Measurements from ENCODE around the gene CDH4. TPM values are rescaled to one million over a fixed set of nuclear protein-coding genes. Genes with fewer than 3 reads are reported as not detected.

Gene CDH4
- total RNA-seq, 1 donor from 2014 or later = 8.3 TPM

- Mint-ChIP-seq H3K27me3 (peaks cover 3% of the 10 kb centered on the region), H3K27ac (no peak overlapping the region), H3K4me3 (no peak overlapping the region), H3K4me1 (ENCODE audit: unreplicated experiment) (peaks cover 5% of the 10 kb centered on the region), H3K9me3 (no peaks in the 10 kb centered on the region), H3K36me3 (no peaks in the 10 kb centered on the region)
- DNase-seq (ENCODE audit: extremely low spot score, unreplicated experiment) = no peak
- TF ChIP-seq, protein P1, sequence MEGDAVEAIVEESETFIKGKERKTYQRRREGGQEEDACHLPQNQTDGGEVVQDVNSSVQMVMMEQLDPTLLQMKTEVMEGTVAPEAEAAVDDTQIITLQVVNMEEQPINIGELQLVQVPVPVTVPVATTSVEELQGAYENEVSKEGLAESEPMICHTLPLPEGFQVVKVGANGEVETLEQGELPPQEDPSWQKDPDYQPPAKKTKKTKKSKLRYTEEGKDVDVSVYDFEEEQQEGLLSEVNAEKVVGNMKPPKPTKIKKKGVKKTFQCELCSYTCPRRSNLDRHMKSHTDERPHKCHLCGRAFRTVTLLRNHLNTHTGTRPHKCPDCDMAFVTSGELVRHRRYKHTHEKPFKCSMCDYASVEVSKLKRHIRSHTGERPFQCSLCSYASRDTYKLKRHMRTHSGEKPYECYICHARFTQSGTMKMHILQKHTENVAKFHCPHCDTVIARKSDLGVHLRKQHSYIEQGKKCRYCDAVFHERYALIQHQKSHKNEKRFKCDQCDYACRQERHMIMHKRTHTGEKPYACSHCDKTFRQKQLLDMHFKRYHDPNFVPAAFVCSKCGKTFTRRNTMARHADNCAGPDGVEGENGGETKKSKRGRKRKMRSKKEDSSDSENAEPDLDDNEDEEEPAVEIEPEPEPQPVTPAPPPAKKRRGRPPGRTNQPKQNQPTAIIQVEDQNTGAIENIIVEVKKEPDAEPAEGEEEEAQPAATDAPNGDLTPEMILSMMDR (conservative IDR thresholded peaks at IDR 0.05) = no peak
Observed at GRCh38 chr20:61795669-61796630, 543.9 kb downstream of the CDH4 start.

- Mint-ChIP-seq H3K4me1 (ENCODE audit: unreplicated experiment) (peaks cover 5% of the 10 kb centered on the region), H3K36me3 (no peaks in the 10 kb centered on the region), H3K27me3 (peaks cover 5% of the 10 kb centered on the region), H3K9me3 (no peaks in the 10 kb centered on the region), H3K4me3 (no peak overlapping the region), H3K27ac (no peak overlapping the region)
- no peak for DNase-seq (ENCODE audit: extremely low spot score, unreplicated experiment)
- TF ChIP-seq, protein P1 (conservative IDR thresholded peaks at IDR 0.05) = no peak
Observed at GRCh38 chr20:61796738-61797137, 544.7 kb downstream of the CDH4 start.

DNA sequence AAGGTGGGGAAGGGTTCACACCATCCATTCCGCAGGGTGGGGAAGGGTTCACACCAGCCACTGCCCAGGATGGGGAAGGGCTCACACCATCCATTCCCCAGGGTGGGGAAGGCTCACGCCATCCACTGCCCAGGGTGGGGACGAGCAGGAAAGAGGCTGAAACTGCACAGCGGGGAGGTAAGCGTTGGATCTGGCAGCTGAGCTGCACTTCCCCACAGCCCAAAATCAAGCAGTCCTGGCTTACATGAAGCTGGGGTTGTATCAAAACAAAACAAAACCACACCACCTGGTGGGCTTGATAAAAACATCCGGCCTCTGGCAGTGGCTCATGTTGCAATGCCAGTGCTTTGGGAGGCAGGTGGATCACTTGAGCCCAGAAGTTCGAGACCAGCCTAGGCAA, 545.1 kb downstream of the CDH4 start:
- TF ChIP-seq, protein P1 (conservative IDR thresholded peaks at IDR 0.05) = peak; percentile 17
- no peaks in the 10 kb centered on the region for H3K36me3 Mint-ChIP-seq
- no peaks in the 10 kb centered on the region for H3K9me3 Mint-ChIP-seq
- H3K4me1 Mint-ChIP-seq (ENCODE audit: unreplicated experiment) = peaks cover 5% of the 10 kb centered on the region
- DNase-seq (ENCODE audit: extremely low spot score, unreplicated experiment) = no peak
- H3K4me3 Mint-ChIP-seq = no peak overlapping the region
- H3K27me3 Mint-ChIP-seq = peaks cover 7% of the 10 kb centered on the region
- H3K27ac Mint-ChIP-seq = no peak overlapping the region

- Mint-ChIP-seq H3K27me3 (peaks cover 7% of the 10 kb centered on the region), H3K4me3 (no peak overlapping the region), H3K27ac (no peak overlapping the region), H3K36me3 (no peaks in the 10 kb centered on the region), H3K4me1 (ENCODE audit: unreplicated experiment) (peaks cover 5% of the 10 kb centered on the region), H3K9me3 (no peaks in the 10 kb centered on the region)
- no peak for DNase-seq (ENCODE audit: extremely low spot score, unreplicated experiment)
- TF ChIP-seq, protein P1 (conservative IDR thresholded peaks at IDR 0.05) = no peak
Observed at GRCh38 chr20:61797971-61798411, 545.9 kb downstream of the CDH4 start.

DNA sequence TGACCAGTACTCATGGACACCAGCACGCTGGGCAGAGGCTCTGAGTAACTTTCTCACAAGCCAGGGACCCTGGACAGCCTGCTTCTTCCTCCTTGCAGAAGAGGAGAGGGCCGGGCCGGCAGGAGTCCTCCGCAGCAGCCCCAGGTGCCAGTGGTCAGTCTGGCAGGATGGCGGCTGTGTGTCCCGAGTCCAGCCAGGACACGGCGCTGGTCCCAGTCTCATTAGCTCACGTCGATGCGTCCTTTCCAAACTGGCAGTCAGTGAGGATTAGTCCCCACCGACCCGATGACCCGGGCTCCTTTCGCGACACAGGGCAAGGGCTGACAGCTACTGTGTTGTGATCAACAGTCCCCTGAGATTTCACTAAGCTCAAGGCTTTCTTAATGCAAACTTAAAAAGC, 546.6 kb downstream of the CDH4 start:
- Mint-ChIP-seq H3K4me3 (no peak overlapping the region), H3K36me3 (no peaks in the 10 kb centered on the region), H3K27ac (no peak overlapping the region), H3K27me3 (peaks cover 11% of the 10 kb centered on the region), H3K4me1 (ENCODE audit: unreplicated experiment) (peaks cover 9% of the 10 kb centered on the region), H3K9me3 (no peaks in the 10 kb centered on the region)
- TF ChIP-seq, protein P1 (conservative IDR thresholded peaks at IDR 0.05) = no peak
- DNase-seq (ENCODE audit: extremely low spot score, unreplicated experiment) = no peak
